ENCODE data around the gene CMTM5.
"Not testable (repeated sequence)": the region's sequence is repeated elsewhere in the genome, so short reads cannot be mapped to it uniquely, and the experiment has no call there.

The CMTM5 gene

GRCh38 chr14:23384364-23385080 is 7.7 kb downstream of the CMTM5 start:
- Histone ChIP-seq H3K27me3 (ENCODE audit: control insufficient read depth, low read length) (no peaks in the 10 kb centered on the region), H3K4me1 (ENCODE audit: control insufficient read depth, low read length) (no peaks in the 10 kb centered on the region), H3K9me2 (replicated peaks; ENCODE audit: control insufficient read depth, low read length) (no peaks in the 10 kb centered on the region), H4K20me1 (ENCODE audit: control insufficient read depth, insufficient read depth, low read depth, low read length) (no peaks in the 10 kb centered on the region), H3K4me2 (ENCODE audit: low read length) (no peak overlapping the region), H3K79me2 (ENCODE audit: control insufficient read depth, low read length) (no peaks in the 10 kb centered on the region), H3K4me3 (ENCODE audit: low read length) (no peak overlapping the region), H3K36me3 (ENCODE audit: control insufficient read depth, low read length) (no peaks in the 10 kb centered on the region), H3F3A (ENCODE audit: control insufficient read depth, insufficient read depth) (no peaks in the 10 kb centered on the region), H3K27ac (ENCODE audit: low read depth, low read length) (no peak overlapping the region), H3K9me3 (ENCODE audit: control insufficient read depth, insufficient read depth, low read length) (no peaks in the 10 kb centered on the region)
- no peak for TF ChIP-seq EZH2phosphoT487 (IDR thresholded peaks at IDR 0.05; ENCODE audit: borderline replicate concordance, low read length)
- TF ChIP-seq CTCF (IDR thresholded peaks at IDR 0.05; ENCODE audit: low read depth, low read length, poor library complexity, severe bottlenecking): no peak

- no peak for TF ChIP-seq EZH2phosphoT487 (IDR thresholded peaks at IDR 0.05; ENCODE audit: borderline replicate concordance, low read length)
- no peak for TF ChIP-seq CTCF (IDR thresholded peaks at IDR 0.05; ENCODE audit: low read depth, low read length, poor library complexity, severe bottlenecking)
- no peaks in the 10 kb centered on the region for H3K79me2 ChIP-seq (ENCODE audit: control insufficient read depth, low read length)
- no peak overlapping the region for H3K27ac ChIP-seq (ENCODE audit: low read depth, low read length)
- no peaks in the 10 kb centered on the region for H3K9me3 ChIP-seq (ENCODE audit: control insufficient read depth, insufficient read depth, low read length)
- no peak overlapping the region for H3K4me3 ChIP-seq (ENCODE audit: low read length)
- no peaks in the 10 kb centered on the region for H3K9me2 ChIP-seq (replicated peaks; ENCODE audit: control insufficient read depth, low read length)
- H3K27me3 ChIP-seq (ENCODE audit: control insufficient read depth, low read length): no peaks in the 10 kb centered on the region
- H3K36me3 ChIP-seq (ENCODE audit: control insufficient read depth, low read length): no peaks in the 10 kb centered on the region
- no peaks in the 10 kb centered on the region for H3K4me1 ChIP-seq (ENCODE audit: control insufficient read depth, low read length)
- no peaks in the 10 kb centered on the region for H3F3A ChIP-seq (ENCODE audit: control insufficient read depth, insufficient read depth)
- no peak overlapping the region for H3K4me2 ChIP-seq (ENCODE audit: low read length)
- no peaks in the 10 kb centered on the region for H4K20me1 ChIP-seq (ENCODE audit: control insufficient read depth, insufficient read depth, low read depth, low read length)
These were observed 8.4 kb downstream of the CMTM5 start for GRCh38 chr14:23385244-23385641.

- Histone ChIP-seq H3K27ac (ENCODE audit: low read depth, low read length) (no peak overlapping the region), H3K4me2 (ENCODE audit: low read length) (no peak overlapping the region), H3F3A (ENCODE audit: control insufficient read depth, insufficient read depth) (no peaks in the 10 kb centered on the region), H3K27me3 (ENCODE audit: control insufficient read depth, low read length) (no peaks in the 10 kb centered on the region), H3K4me3 (ENCODE audit: low read length) (no peak overlapping the region), H3K4me1 (ENCODE audit: control insufficient read depth, low read length) (no peaks in the 10 kb centered on the region), H4K20me1 (ENCODE audit: control insufficient read depth, insufficient read depth, low read depth, low read length) (no peaks in the 10 kb centered on the region), H3K36me3 (ENCODE audit: control insufficient read depth, low read length) (no peaks in the 10 kb centered on the region), H3K9me2 (replicated peaks; ENCODE audit: control insufficient read depth, low read length) (no peaks in the 10 kb centered on the region), H3K79me2 (ENCODE audit: control insufficient read depth, low read length) (no peaks in the 10 kb centered on the region), H3K9me3 (ENCODE audit: control insufficient read depth, insufficient read depth, low read length) (no peaks in the 10 kb centered on the region)
- TF ChIP-seq EZH2phosphoT487 (IDR thresholded peaks at IDR 0.05; ENCODE audit: borderline replicate concordance, low read length) (no peak), CTCF (IDR thresholded peaks at IDR 0.05; ENCODE audit: low read depth, low read length, poor library complexity, severe bottlenecking) (no peak)
These were observed 8.9 kb downstream of the CMTM5 start for GRCh38 chr14:23385642-23386265.

DNA sequence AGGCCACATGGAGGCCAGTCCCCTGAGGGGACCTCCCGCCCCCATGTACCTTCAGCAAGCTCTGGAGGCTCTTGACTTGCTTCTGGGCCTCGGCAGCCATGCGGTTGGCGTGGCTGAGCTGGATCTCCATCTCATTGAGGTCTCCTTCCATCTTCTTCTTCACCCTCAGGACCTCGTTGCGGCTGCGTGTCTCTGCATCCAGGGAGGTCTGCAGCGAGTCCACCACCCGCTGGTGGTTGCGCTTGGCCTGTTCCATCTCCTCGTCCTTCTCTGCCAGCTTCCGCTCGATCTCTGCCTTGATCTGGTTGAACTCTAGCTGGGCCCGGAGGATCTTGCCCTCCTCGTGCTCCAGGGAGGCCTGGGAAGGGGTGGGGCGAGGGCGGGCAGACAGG is 9.4 kb downstream of the CMTM5 start:
- H3K4me2 ChIP-seq (ENCODE audit: low read length); H3K79me2 ChIP-seq (ENCODE audit: control insufficient read depth, low read length); H3K4me1 ChIP-seq (ENCODE audit: control insufficient read depth, low read length); H3K36me3 ChIP-seq (ENCODE audit: control insufficient read depth, low read length); H3F3A ChIP-seq (ENCODE audit: control insufficient read depth, insufficient read depth); H3K27ac ChIP-seq (ENCODE audit: low read depth, low read length); H3K9me2 ChIP-seq (replicated peaks; ENCODE audit: control insufficient read depth, low read length); H4K20me1 ChIP-seq (ENCODE audit: control insufficient read depth, insufficient read depth, low read depth, low read length); H3K27me3 ChIP-seq (ENCODE audit: control insufficient read depth, low read length); H3K9me3 ChIP-seq (ENCODE audit: control insufficient read depth, insufficient read depth, low read length); H3K4me3 ChIP-seq (ENCODE audit: low read length): not testable (repeated sequence)

Measured in DOHH2 (cell line).